GM12801 (cell line): Measurements from ENCODE around the gene ANKRD44.

Experiments
- CTCF ChIP-seq: IDR thresholded peaks from one replicate; pipeline ENCODE4 v1.5.1; 2011; ENCODE audit warnings: control low read depth; ENCODE audit not compliant: insufficient read length; ENCODE audit errors: extremely low read depth

ANKRD44 gene

GRCh38 chr2:197312186-197312585, 1.6 kb upstream of the ANKRD44 start:
- no peak for TF ChIP-seq CTCF

- TF ChIP-seq CTCF: no peak
These were observed 947 bp upstream of the ANKRD44 start for GRCh38 chr2:197311421-197312033.

- no peak for TF ChIP-seq CTCF
These were observed 424 bp upstream of the ANKRD44 start for GRCh38 chr2:197310987-197311420.

GRCh38 chr2:197309691-197310231, 819 bp downstream of the ANKRD44 start:
- TF ChIP-seq CTCF: no peak

- TF ChIP-seq CTCF: no peak
These were observed 1.4 kb downstream of the ANKRD44 start for GRCh38 chr2:197308996-197309690.

GRCh38 chr2:197308585-197308984, 2.0 kb downstream of the ANKRD44 start:
- TF ChIP-seq CTCF: no peak

- TF ChIP-seq CTCF: no peak
These were observed 2.6 kb downstream of the ANKRD44 start for GRCh38 chr2:197307933-197308521.
